K562 (cell line): ENCODE measurements around the gene CSK. TPM values are rescaled to one million over a fixed set of nuclear protein-coding genes. Genes with fewer than 3 reads are reported as not detected.

Experiments used
- ATAC-seq: fragments of 200-7000 bp; cut with Tn5 transposase; 3 replicates; pipeline ENCODE4 v1.9.1; 2020; ENCODE audit warnings: moderate library complexity
- BruUV-seq: library from RNA; stranded (reverse); fragments of 400-500 nt; replicated peaks from 2 replicates; lab custom pipeline; 2021; lab: Mats Ljungman, UMichigan
- CTCF ChIA-PET: fragments of 300-600 bp; formaldehyde crosslinking; extraction: SDS; loops from one replicate; lab custom pipeline; 2021; ENCODE audit warnings: low intra/inter-chr PET ratio; lab: Yijun Ruan, JAX
- POLR2A ChIA-PET: fragments of 300-600, 350-650 bp; sonication (Branson Sonifier 250); formaldehyde crosslinking; extraction: SDS; loops from one replicate; lab custom pipeline; 2021; ENCODE audit warnings: antibody characterized with exemption, inconsistent platforms; lab: Yijun Ruan, JAX
- DNase-seq, 4 experiments: peaks; one replicate each; pipeline versions ENCODE4 v3.0.0 to v3.0.0-alpha.2; 2011 to 2018; ENCODE audit warnings: low spot score in 3 of 4, mixed read lengths in 3 of 4; ENCODE audit errors: extremely low read depth in 1 of 4
- FAIRE-seq: peaks from 2 replicates; lab custom pipeline; 2011; peaks lifted over from hg19 to GRCh38; lab: Jason Lieb, UNC
- H2AFZ ChIP-seq: 2 replicates; pipeline ENCODE4 v1.6.0; 2011; ENCODE audit warnings: low read depth, low read length, control low read depth, inconsistent platforms
- H3K27ac ChIP-seq: fragments of 200-600 bp; 3 replicates; pipeline ENCODE4 v1.8.0; 2011; ENCODE audit warnings: low read depth, mild to moderate bottlenecking, control low read depth, inconsistent platforms, low read length, moderate library complexity, mixed read lengths; ENCODE audit errors: extremely low read depth
- H3K27me3 ChIP-seq, 2 experiments: fragments of 300-600 bp in 1 of 2; 2 replicates in 1 of 2; 3 replicates in 1 of 2; pipeline versions ENCODE4 v1.6.0 to v1.8.0; 2011; ENCODE audit warnings: inconsistent platforms in 2 of 2, low read length in 2 of 2, mild to moderate bottlenecking in 1 of 2, mixed read lengths in 1 of 2, moderate library complexity in 1 of 2; ENCODE audit not compliant: control insufficient read depth in 2 of 2, insufficient read depth in 2 of 2
- H3K36me3 ChIP-seq: fragments of 300-600 bp; 3 replicates; pipeline ENCODE4 v1.8.0; 2011; ENCODE audit warnings: mild to moderate bottlenecking, low read length, inconsistent platforms; ENCODE audit not compliant: control insufficient read depth, insufficient read depth
- H3K4me1 ChIP-seq, 2 experiments: fragments of 200-600 bp in 1 of 2; replicated peaks in 1 of 2; 2 replicates in 1 of 2; 3 replicates in 1 of 2; pipeline versions ENCODE4 v1.5.1 to v1.8.0; 2011; ENCODE audit warnings: inconsistent platforms in 2 of 2, low read length in 2 of 2, mild to moderate bottlenecking in 1 of 2, mixed read lengths in 1 of 2, moderate library complexity in 1 of 2; ENCODE audit not compliant: control insufficient read depth in 2 of 2, insufficient read depth in 2 of 2
- H3K4me2 ChIP-seq: 2 replicates; pipeline ENCODE4 v1.6.1; 2011; ENCODE audit warnings: low read length, control low read depth, inconsistent platforms, mixed read lengths; ENCODE audit not compliant: insufficient read depth
- H3K4me3 ChIP-seq: fragments of 200-600 bp; sonication (generic), shearing (Covaris generic); 2 replicates; pipeline ENCODE4 v1.5.1; 2016; ENCODE audit warnings: control low read depth, inconsistent platforms
- H3K79me2 ChIP-seq: fragments of 200-600 bp; 3 replicates; pipeline ENCODE4 v1.8.0; 2011; ENCODE audit warnings: low read length, inconsistent platforms; ENCODE audit not compliant: control insufficient read depth, insufficient read depth
- H3K9ac ChIP-seq, 2 experiments: 2 replicates each; pipeline versions ENCODE4 v1.6.0 to v1.6.1; 2011; ENCODE audit warnings: low read depth in 2 of 2, low read length in 2 of 2, control low read depth in 1 of 2, inconsistent platforms in 1 of 2, mild to moderate bottlenecking in 1 of 2, mixed read lengths in 1 of 2; ENCODE audit not compliant: insufficient read depth in 1 of 2
- H3K9me1 ChIP-seq: one replicate; pipeline ENCODE4 v1.6.0; 2011; ENCODE audit warnings: inconsistent platforms, mild to moderate bottlenecking, low read length, moderate library complexity; ENCODE audit not compliant: control insufficient read depth, insufficient read depth
- H3K9me3 ChIP-seq: replicated peaks from 2 replicates; pipeline ENCODE4 v1.5.1; 2011; ENCODE audit warnings: low read depth, low read length, inconsistent platforms; ENCODE audit not compliant: control insufficient read depth, insufficient read depth
- H4K20me1 ChIP-seq: replicated peaks from 2 replicates; pipeline ENCODE4 v1.6.1; 2011; ENCODE audit warnings: low read length, inconsistent platforms, mixed read lengths; ENCODE audit not compliant: control insufficient read depth, insufficient read depth
- DACH1 ChIP-seq: fragments of 450-650 bp; IDR thresholded peaks from 2 replicates; pipeline ENCODE4 v1.6.1; 2018; ENCODE audit not compliant: partially characterized antibody
- HINFP ChIP-seq: fragments of 450-650 bp; conservative IDR thresholded peaks from 2 replicates; pipeline ENCODE4 v1.6.1; 2016; ENCODE audit warnings: missing genetic modification characterization, low read depth, mild to moderate bottlenecking, control low read depth, missing compliant biosample characterization
- HNRNPL ChIP-seq: fragments of 200-400 bp; formaldehyde crosslinking; IDR thresholded peaks from 2 replicates; pipeline ENCODE4 v1.6.1; 2017; ENCODE audit warnings: low read depth, mild to moderate bottlenecking, low read length
- KLF1 ChIP-seq: fragments of 450-650 bp; IDR thresholded peaks from 2 replicates; pipeline ENCODE4 v1.6.1; 2016; ENCODE audit warnings: missing genetic modification characterization, missing compliant biosample characterization
- MCM5 ChIP-seq: fragments of 450-650 bp; IDR thresholded peaks from 2 replicates; pipeline ENCODE4 v1.6.1; 2016; ENCODE audit warnings: low read depth
- MCM7 ChIP-seq, 2 experiments: fragments of 450-650 bp; IDR thresholded peaks; 2 replicates each; pipeline ENCODE4 v1.6.1; 2016 to 2018
- MLX ChIP-seq, 2 experiments: fragments of 450-650 bp in 1 of 2; sonication (generic) in 1 of 2; formaldehyde crosslinking; conservative IDR thresholded peaks; 2 replicates each; pipeline versions ENCODE4 v1.4.0 to v1.8.1; 2020 to 2022; ENCODE audit warnings: mild to moderate bottlenecking in 1 of 2, missing genetic modification reagents in 1 of 2
- TCF7L2 ChIP-seq: fragments of 150-350 bp; IDR thresholded peaks from 2 replicates; pipeline ENCODE4 v1.6.1; 2016; ENCODE audit warnings: low read depth, mild to moderate bottlenecking, low read length, moderate library complexity
- TSC22D4 ChIP-seq: fragments of 450-650 bp; IDR thresholded peaks from 2 replicates; pipeline ENCODE4 v1.6.1; 2016; ENCODE audit warnings: missing genetic modification characterization, missing biosample characterization, control low read depth
- WGBS: fragments of 100-300 bp; shearing (Covaris generic); methylation state at CpG from one replicate; pipeline ENCODE4 v1.1.6; 2016; ENCODE audit warnings: low coverage, mixed read lengths; ENCODE audit not compliant: insufficient coverage; ENCODE audit errors: missing lambda C conversion rate; 5-methylcytosine and 5-hydroxymethylcytosine counted together
- in situ Hi-C: fragments of 300-500 bp; cut with MboI; formaldehyde crosslinking; loops from 4 replicates; pipeline ENCODE4 v1.15.0; 2018; ENCODE audit warnings: inconsistent platforms, mixed read lengths
- intact Hi-C: fragments of 100-400 bp; cut with micrococcal nuclease; formaldehyde crosslinking; loops from 2 replicates; pipeline ENCODE4 v1.14.2; 2022
- polyA plus RNA-seq, 8 experiments: library from polyadenylated mRNA; depleted of rRNA in 4 of 8; stranded (reverse) in 5 of 8; unstranded in 3 of 8; fragments of >200 nt; fragmentation: Nextera tagmentation in 2 of 8; fragmentation: Illumina TruSeq in 1 of 8; extraction: Ambion mirVana in 2 of 8; extraction: Trizol in 1 of 8; gene quantifications; 2 replicates each; pipeline versions ENCODE4 v1.2.1 to v1.2.3, GENCODE V29; 2011 to 2014; ENCODE audit warnings: inconsistent platforms in 1 of 8, missing spikeins in 1 of 8
- total RNA-seq, 7 experiments: library from RNA; depleted of rRNA in 6 of 7; stranded (reverse); fragments of >200 nt in 6 of 7; fragmentation: Illumina TruSeq in 2 of 7; extraction: Trizol in 2 of 7; gene quantifications; 2 replicates each; pipeline versions ENCODE4 v1.2.1 to v1.2.3, GENCODE V29; 2011 to 2021; ENCODE audit warnings: low replicate concordance in 1 of 7
- TF ChIP-seq, protein P1 (sequence below): fragments of 250-450 bp; sonication (Bioruptor Pico); IDR thresholded peaks from 2 replicates; pipeline ENCODE4 v1.8.0; 2022; ENCODE audit warnings: inconsistent platforms, mild to moderate bottlenecking, moderate library complexity, borderline replicate concordance
- TF ChIP-seq, protein P2 (sequence below): IDR thresholded peaks from 2 replicates; pipeline ENCODE4 v1.6.1; 2012; ENCODE audit warnings: low read depth, low read length, improper control_type of control experiment, borderline replicate concordance

CSK gene
- total and polyA plus RNA-seq, 9 of the 15 experiments (the other 6 are each of a cell fraction or from before 2014, with no cell fraction given): 1.5 to 112 (median 22.5) TPM

- TF ChIP-seq, protein P1, sequence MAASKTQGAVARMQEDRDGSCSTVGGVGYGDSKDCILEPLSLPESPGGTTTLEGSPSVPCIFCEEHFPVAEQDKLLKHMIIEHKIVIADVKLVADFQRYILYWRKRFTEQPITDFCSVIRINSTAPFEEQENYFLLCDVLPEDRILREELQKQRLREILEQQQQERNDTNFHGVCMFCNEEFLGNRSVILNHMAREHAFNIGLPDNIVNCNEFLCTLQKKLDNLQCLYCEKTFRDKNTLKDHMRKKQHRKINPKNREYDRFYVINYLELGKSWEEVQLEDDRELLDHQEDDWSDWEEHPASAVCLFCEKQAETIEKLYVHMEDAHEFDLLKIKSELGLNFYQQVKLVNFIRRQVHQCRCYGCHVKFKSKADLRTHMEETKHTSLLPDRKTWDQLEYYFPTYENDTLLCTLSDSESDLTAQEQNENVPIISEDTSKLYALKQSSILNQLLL (CRISPR knock-in tag): no peak
- TF ChIP-seq MCM5: no peak
- TF ChIP-seq TSC22D4: no peak
- no peak for TF ChIP-seq KLF1
Observed at GRCh38 chr15:74754593-74755215, 27.2 kb upstream of the CSK start (continued).

DNA sequence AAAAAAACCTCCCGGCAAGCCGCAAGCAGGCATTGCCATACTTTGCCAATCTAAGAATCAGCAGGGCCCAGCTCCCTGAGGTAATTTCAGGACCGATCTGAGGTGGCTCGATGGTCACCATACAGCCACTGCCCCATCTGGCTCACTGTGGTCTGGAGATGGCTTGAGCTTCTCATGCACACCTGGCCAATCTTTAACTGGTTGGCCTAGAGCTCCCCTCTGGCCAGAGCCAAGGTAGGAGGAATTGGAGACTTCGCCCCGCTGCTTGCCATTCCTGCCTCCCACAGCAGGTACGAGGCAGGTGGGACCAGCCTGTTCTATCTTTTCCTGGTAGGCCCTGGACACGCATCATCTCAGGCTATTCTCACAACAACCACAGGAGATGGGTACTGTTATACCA lies 23.1 kb upstream of the CSK start:
- no peaks in the 10 kb centered on the region for H3K9me3 ChIP-seq
- no peaks in the 10 kb centered on the region for H3K79me2 ChIP-seq
- 6% methylated on average over 8 of the region's 8 CpGs for WGBS
- intact Hi-C loops (no loop called here), in situ Hi-C loops (no loop called here)
- H3K27me3 ChIP-seq: peaks cover 25 to 68% of the 10 kb centered on the region in 2 experiments; a peak in 4 of 5 replicates
- H3K9me1 ChIP-seq: no peaks in the 10 kb centered on the region
- H2AFZ ChIP-seq: no peak overlapping the region
- H3K4me3 ChIP-seq: no peak overlapping the region
- no peak for FAIRE-seq
- ATAC-seq: no peak
- ChIA-PET POLR2A (interaction anchor here (0.6 to 1.1 kb wide), 3 partner anchors 9 to 294 kb away, joined by 3 to 4 read pairs (median 3); no protein-coding TSS in a partner anchor), CTCF (no interaction called here)
- H3K9ac ChIP-seq: no peak overlapping the region
- H3K4me1 ChIP-seq: peaks cover 0 to 9% of the 10 kb centered on the region in 2 experiments; a peak in 2 of 5 replicates
- no peak overlapping the region for H3K27ac ChIP-seq
- H4K20me1 ChIP-seq: peaks cover 6% of the 10 kb centered on the region; the same call in 1 of the 2 replicates
- no peaks in the 10 kb centered on the region for H3K36me3 ChIP-seq
- DNase-seq: no peak
- H3K4me2 ChIP-seq: no peak overlapping the region
- BruUV-seq: no TSS peak
- TF ChIP-seq HINFP (tag) (no peak), DACH1 (no peak), MCM7 (IDR thresholded peaks at IDR 0.05) (no peak), HNRNPL (no peak), MLX (CRISPR knock-in tag; conservative IDR thresholded peaks at IDR 0.05) (no peak), TCF7L2 (no peak)
- TF ChIP-seq, protein P2, sequence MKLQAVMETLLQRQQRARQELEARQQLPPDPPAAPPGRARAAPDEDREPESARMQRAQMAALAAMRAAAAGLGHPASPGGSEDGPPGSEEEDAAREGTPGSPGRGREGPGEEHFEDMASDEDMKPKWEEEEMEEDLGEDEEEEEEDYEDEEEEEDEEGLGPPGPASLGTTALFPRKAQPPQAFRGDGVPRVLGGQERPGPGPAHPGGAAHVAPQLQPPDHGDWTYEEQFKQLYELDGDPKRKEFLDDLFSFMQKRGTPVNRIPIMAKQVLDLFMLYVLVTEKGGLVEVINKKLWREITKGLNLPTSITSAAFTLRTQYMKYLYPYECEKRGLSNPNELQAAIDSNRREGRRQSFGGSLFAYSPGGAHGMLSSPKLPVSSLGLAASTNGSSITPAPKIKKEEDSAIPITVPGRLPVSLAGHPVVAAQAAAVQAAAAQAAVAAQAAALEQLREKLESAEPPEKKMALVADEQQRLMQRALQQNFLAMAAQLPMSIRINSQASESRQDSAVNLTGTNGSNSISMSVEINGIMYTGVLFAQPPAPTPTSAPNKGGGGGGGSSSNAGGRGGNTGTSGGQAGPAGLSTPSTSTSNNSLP: no peak
